ENCODE measurements around the gene TNNC2. TPM values are rescaled to one million over a fixed set of nuclear protein-coding genes. Genes with fewer than 3 reads are reported as not detected.

Gene TNNC2
- total and polyA plus RNA-seq, 2 donors from 2014 or later: 1.9 TPM; not detected in 1

DNA sequence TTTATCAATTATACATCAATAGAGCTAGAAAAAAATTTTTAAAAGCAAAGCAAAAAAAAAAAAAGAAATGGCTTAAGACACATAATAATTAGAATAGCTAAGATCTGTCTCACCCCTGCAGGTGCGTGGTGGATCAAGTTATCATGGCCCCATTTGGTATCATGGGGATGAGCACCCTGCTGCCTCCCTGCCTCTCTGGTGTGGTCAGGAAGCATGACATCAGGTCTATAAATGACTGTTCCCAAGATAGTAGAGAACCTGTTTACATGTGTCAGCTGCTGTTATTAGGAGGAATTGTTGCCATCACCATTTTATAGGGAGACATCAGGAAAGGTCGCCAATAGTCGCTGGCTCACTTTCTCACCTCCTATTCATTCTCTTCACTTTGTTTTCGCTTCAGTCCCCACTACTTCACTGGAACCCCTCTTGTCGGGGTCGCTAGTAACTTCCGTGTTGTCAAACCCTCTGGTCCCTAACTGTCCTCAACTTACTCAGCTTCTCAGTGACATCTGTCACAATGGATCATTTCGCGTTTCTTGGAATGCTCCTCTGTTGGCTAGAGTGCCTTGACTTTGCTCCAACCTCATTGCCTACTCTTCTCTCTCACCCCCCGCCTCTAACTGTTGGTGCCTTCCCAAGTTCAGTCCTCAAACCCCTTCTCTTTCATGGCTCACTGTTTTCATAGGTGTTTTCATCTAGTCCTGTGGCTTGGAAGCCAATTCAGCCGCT is 30.6 kb downstream of the TNNC2 start:
- Histone ChIP-seq H3K4me1 (ENCODE audit: control insufficient read depth in 2 of 3, insufficient read depth in 2 of 3, low read depth in 1 of 3, low read length in 3 of 3) (peaks cover 0 to 7% (median 5%) of the 10 kb centered on the region in 3 donors), H3K27ac (ENCODE audit: low read depth in 2 of 2, low read length in 2 of 2) (no peak overlapping the region), H3K27me3 (ENCODE audit: control insufficient read depth, insufficient read depth, low read length) (no peaks in the 10 kb centered on the region), H3K36me3 (ENCODE audit: control insufficient read depth in 2 of 3, insufficient read depth in 3 of 3, low read length in 3 of 3) (peaks cover 4 to 20% (median 18%) of the 10 kb centered on the region in 3 donors), H3K4me3 (ENCODE audit: low read length in 3 of 3) (no peak overlapping the region), H3K9me3 (ENCODE audit: control insufficient read depth in 2 of 3, insufficient read depth in 1 of 3, low read length in 3 of 3) (no peaks in the 10 kb centered on the region), H3K9ac (ENCODE audit: low read length in 3 of 3) (no peak overlapping the region)
- TF ChIP-seq, protein P1, sequence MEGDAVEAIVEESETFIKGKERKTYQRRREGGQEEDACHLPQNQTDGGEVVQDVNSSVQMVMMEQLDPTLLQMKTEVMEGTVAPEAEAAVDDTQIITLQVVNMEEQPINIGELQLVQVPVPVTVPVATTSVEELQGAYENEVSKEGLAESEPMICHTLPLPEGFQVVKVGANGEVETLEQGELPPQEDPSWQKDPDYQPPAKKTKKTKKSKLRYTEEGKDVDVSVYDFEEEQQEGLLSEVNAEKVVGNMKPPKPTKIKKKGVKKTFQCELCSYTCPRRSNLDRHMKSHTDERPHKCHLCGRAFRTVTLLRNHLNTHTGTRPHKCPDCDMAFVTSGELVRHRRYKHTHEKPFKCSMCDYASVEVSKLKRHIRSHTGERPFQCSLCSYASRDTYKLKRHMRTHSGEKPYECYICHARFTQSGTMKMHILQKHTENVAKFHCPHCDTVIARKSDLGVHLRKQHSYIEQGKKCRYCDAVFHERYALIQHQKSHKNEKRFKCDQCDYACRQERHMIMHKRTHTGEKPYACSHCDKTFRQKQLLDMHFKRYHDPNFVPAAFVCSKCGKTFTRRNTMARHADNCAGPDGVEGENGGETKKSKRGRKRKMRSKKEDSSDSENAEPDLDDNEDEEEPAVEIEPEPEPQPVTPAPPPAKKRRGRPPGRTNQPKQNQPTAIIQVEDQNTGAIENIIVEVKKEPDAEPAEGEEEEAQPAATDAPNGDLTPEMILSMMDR (IDR thresholded peaks at IDR 0.05; ENCODE audit: borderline replicate concordance, extremely low read depth, insufficient read depth): no peak
- DNase-seq: no peak
- no peak for FAIRE-seq
- intact Hi-C loops (cut with DNase I): no loop called here

DNA sequence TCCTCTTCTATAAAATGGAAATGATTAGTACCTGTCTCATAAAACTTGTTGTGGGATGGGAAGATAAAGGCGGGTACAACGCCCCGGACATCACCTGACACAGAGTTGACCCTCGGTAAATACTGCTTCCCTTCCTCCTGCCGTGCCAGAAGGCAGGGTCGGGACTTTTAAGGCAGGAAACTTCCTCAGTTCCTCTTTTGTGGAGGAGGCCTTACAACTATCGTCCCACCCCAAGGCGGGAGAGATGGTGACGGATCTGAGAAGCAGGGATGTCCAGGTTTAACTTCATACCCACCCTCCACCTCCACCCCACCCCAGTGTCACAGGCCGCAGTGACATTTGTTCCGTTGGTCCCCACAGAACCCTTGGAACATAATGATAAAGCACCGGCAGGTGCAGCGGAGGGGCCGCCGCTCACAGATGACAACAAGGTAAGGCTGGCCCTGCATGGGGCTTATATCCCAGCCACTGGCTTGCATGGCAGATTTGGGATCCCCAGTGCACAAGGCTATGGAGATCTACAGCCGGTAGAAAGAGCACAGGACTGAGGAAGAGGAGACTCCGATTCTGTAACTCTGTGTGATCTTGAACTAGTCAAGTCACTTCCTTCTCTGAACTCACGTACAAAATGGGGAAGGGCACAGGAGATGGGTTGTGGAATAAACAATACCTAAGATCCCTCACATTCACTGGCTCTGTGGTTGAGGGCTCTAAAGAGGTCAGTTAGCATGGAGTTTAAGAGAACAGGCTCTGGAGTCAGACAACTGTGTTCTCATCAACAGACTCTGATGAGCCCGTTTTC is 34.6 kb downstream of the TNNC2 start:
- intact Hi-C loops (cut with DNase I): no loop called here

DNA sequence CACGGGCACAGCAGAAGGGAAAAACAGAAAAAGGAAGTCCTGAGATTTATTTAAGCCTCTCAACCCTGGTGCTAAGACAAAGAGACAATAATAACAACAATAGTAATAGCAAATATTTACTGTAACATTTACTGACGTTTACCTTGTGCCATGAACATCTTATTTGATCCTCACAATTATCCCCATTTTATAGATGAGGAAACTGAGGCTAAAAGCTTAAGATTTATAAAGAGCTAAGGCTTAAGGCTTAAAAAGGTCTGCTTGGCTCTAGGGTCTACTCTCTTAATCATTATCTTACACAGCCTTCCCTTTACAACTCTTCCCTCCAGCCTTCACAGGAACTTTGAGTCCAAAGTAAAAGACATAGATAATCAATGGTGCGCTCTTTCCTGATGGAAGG is 38.8 kb downstream of the TNNC2 start:
- no peak for FAIRE-seq

More for the DNA sequence above, 34.6 kb downstream of the TNNC2 start:
- Histone ChIP-seq H3K4me1 (ENCODE audit: control insufficient read depth in 2 of 3, insufficient read depth in 2 of 3, low read depth in 1 of 3, low read length in 3 of 3) (peaks cover 0 to 7% (median 5%) of the 10 kb centered on the region in 3 donors), H3K27me3 (ENCODE audit: control insufficient read depth, insufficient read depth, low read length) (no peaks in the 10 kb centered on the region), H3K27ac (ENCODE audit: low read depth in 2 of 2, low read length in 2 of 2) (peak overlapping the region; percentile 82 to 85), H3K9ac (ENCODE audit: low read length in 3 of 3) (peak overlapping the region; percentile 76 to 94 (median 78)), H3K4me3 (ENCODE audit: low read length in 3 of 3) (peak overlapping the region; percentile 89 to 94 (median 93)), H3K36me3 (ENCODE audit: control insufficient read depth in 2 of 3, insufficient read depth in 3 of 3, low read length in 3 of 3) (peaks cover 4 to 17% (median 11%) of the 10 kb centered on the region in 3 donors), H3K9me3 (ENCODE audit: control insufficient read depth in 2 of 3, insufficient read depth in 1 of 3, low read length in 3 of 3) (no peaks in the 10 kb centered on the region)
- TF ChIP-seq, protein P1 (IDR thresholded peaks at IDR 0.05; ENCODE audit: borderline replicate concordance, extremely low read depth, insufficient read depth): no peak
- FAIRE-seq (no peak), DNase-seq (peak in 2 of 5 donors; percentile 15 to 36)

More for the DNA sequence above, 38.8 kb downstream of the TNNC2 start:
- Histone ChIP-seq H3K9ac (ENCODE audit: low read length in 3 of 3) (no peak overlapping the region), H3K27ac (ENCODE audit: low read depth in 2 of 2, low read length in 2 of 2) (no peak overlapping the region), H3K4me1 (ENCODE audit: control insufficient read depth in 2 of 3, insufficient read depth in 2 of 3, low read depth in 1 of 3, low read length in 3 of 3) (peaks cover 0 to 7% (median 5%) of the 10 kb centered on the region in 3 donors), H3K27me3 (ENCODE audit: control insufficient read depth, insufficient read depth, low read length) (no peaks in the 10 kb centered on the region), H3K9me3 (ENCODE audit: control insufficient read depth in 2 of 3, insufficient read depth in 1 of 3, low read length in 3 of 3) (no peaks in the 10 kb centered on the region), H3K36me3 (ENCODE audit: control insufficient read depth in 2 of 3, insufficient read depth in 3 of 3, low read length in 3 of 3) (no peaks in the 10 kb centered on the region), H3K4me3 (ENCODE audit: low read length in 3 of 3) (no peak overlapping the region)
- intact Hi-C loops (cut with DNase I): no loop called here
- TF ChIP-seq, protein P1 (IDR thresholded peaks at IDR 0.05; ENCODE audit: borderline replicate concordance, extremely low read depth, insufficient read depth): no peak
- no peak for DNase-seq

Data from kidney (tissue), 14 donors.